ENCODE data around the gene CDH13. TPM values are rescaled to one million over a fixed set of nuclear protein-coding genes. Genes with fewer than 3 reads are reported as not detected.

The CDH13 gene
- total RNA-seq, 2 experiments from 2014 or later, result not detected

GRCh38 chr16:83312718-83313245 lies 686.0 kb downstream of the CDH13 start:
- H3K27me3 Mint-ChIP-seq, result no peaks in the 10 kb centered on the region
- no peak for ATAC-seq
- H3K27ac Mint-ChIP-seq, result no peak overlapping the region
- H3K4me3 Mint-ChIP-seq, result no peak overlapping the region
- no peak for DNase-seq
- H3K9me3 Mint-ChIP-seq (ENCODE audit: low read depth), result peaks cover 4% of the 10 kb centered on the region
- CTCF ChIA-PET, result no interaction called here
- no peaks in the 10 kb centered on the region for H3K36me3 Mint-ChIP-seq
- H3K4me1 Mint-ChIP-seq, result no peaks in the 10 kb centered on the region

GRCh38 chr16:83315271-83315670 lies 688.5 kb downstream of the CDH13 start:
- H3K36me3 Mint-ChIP-seq, result no peaks in the 10 kb centered on the region
- H3K4me1 Mint-ChIP-seq, result no peaks in the 10 kb centered on the region
- CTCF ChIA-PET, result no interaction called here
- H3K4me3 Mint-ChIP-seq, result no peak overlapping the region
- H3K27ac Mint-ChIP-seq, result no peak overlapping the region
- DNase-seq (no peak), ATAC-seq (no peak)
- no peaks in the 10 kb centered on the region for H3K27me3 Mint-ChIP-seq
- H3K9me3 Mint-ChIP-seq (ENCODE audit: low read depth), result peaks cover 6% of the 10 kb centered on the region

GRCh38 chr16:83316458-83316857 lies 689.7 kb downstream of the CDH13 start:
- CTCF ChIA-PET, result no interaction called here
- Mint-ChIP-seq H3K4me1 (no peaks in the 10 kb centered on the region), H3K9me3 (ENCODE audit: low read depth) (peaks cover 6% of the 10 kb centered on the region), H3K27me3 (no peaks in the 10 kb centered on the region), H3K27ac (no peak overlapping the region), H3K36me3 (no peaks in the 10 kb centered on the region), H3K4me3 (no peak overlapping the region)
- no peak for ATAC-seq
- DNase-seq, result no peak

- CTCF ChIA-PET, result no interaction called here
- Mint-ChIP-seq H3K9me3 (ENCODE audit: low read depth) (peaks cover 6% of the 10 kb centered on the region), H3K4me1 (no peaks in the 10 kb centered on the region), H3K36me3 (no peaks in the 10 kb centered on the region), H3K4me3 (no peak overlapping the region), H3K27me3 (no peaks in the 10 kb centered on the region), H3K27ac (no peak overlapping the region)
- ATAC-seq (no peak), DNase-seq (no peak)
Observed at GRCh38 chr16:83318390-83318789, 691.6 kb downstream of the CDH13 start.

DNA sequence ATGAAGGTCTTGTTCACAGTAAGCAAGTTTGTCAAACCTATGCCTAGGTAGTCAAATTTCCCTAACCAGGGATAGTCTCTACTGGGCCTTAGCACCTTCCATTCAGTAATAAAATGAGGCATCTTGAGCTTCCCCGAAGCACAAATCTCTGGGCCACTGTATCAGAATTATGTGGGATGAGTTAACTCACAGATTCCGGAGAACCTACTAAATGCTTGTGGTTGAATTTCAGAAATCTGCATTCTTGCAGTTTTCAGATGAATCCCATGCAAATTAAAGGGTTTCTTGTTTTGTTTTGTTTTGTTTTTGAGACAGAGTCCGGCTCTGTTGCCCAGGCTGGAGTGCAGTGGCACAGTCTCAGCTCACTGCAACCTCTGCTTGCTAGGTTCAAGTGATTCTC lies 702.2 kb downstream of the CDH13 start:
- H3K4me3 Mint-ChIP-seq, result no peak overlapping the region
- ATAC-seq (no peak), DNase-seq (no peak)
- H3K36me3 Mint-ChIP-seq, result no peaks in the 10 kb centered on the region
- CTCF ChIA-PET, result no interaction called here
- H3K27me3 Mint-ChIP-seq, result no peaks in the 10 kb centered on the region
- H3K4me1 Mint-ChIP-seq, result no peaks in the 10 kb centered on the region
- no peak overlapping the region for H3K27ac Mint-ChIP-seq
- H3K9me3 Mint-ChIP-seq (ENCODE audit: low read depth), result no peaks in the 10 kb centered on the region

GRCh38 chr16:83329441-83329840 lies 702.7 kb downstream of the CDH13 start:
- ATAC-seq, result no peak
- CTCF ChIA-PET, result no interaction called here
- Mint-ChIP-seq H3K9me3 (ENCODE audit: low read depth) (no peaks in the 10 kb centered on the region), H3K27me3 (no peaks in the 10 kb centered on the region), H3K4me1 (no peaks in the 10 kb centered on the region), H3K36me3 (no peaks in the 10 kb centered on the region), H3K27ac (no peak overlapping the region), H3K4me3 (no peak overlapping the region)
- DNase-seq, result no peak

DNA sequence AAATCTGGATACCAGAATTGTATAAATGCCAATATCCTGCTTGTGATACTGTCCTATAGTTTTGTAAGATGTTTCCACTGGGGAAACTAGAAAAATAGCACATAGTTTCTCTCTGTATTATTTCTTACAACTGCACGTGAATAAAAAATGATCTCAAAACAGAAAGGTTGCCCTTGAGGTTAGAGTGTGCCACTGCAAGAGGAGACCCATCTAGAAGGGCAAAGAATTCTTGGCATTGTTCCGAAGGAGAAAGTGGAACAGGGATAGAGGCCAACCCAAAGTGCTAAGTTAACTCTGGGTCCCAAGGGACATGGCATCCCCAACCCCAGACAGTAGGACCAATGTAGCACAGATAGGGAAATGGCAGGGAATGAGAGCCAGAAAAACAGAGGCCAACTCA lies 703.5 kb downstream of the CDH13 start:
- Mint-ChIP-seq H3K27me3 (no peaks in the 10 kb centered on the region), H3K9me3 (ENCODE audit: low read depth) (no peaks in the 10 kb centered on the region), H3K27ac (no peak overlapping the region), H3K36me3 (no peaks in the 10 kb centered on the region), H3K4me3 (no peak overlapping the region), H3K4me1 (no peaks in the 10 kb centered on the region)
- CTCF ChIA-PET, result no interaction called here
- DNase-seq (no peak), ATAC-seq (no peak)

- no peak overlapping the region for H3K4me3 Mint-ChIP-seq
- H3K27ac Mint-ChIP-seq, result no peak overlapping the region
- no peaks in the 10 kb centered on the region for H3K36me3 Mint-ChIP-seq
- CTCF ChIA-PET, result no interaction called here
- H3K27me3 Mint-ChIP-seq, result no peaks in the 10 kb centered on the region
- ATAC-seq (no peak), DNase-seq (no peak)
- no peaks in the 10 kb centered on the region for H3K4me1 Mint-ChIP-seq
- H3K9me3 Mint-ChIP-seq (ENCODE audit: low read depth), result no peaks in the 10 kb centered on the region
Observed at GRCh38 chr16:83335076-83335475, 708.3 kb downstream of the CDH13 start.

GRCh38 chr16:83336603-83337002 lies 709.8 kb downstream of the CDH13 start:
- CTCF ChIA-PET, result no interaction called here
- no peak overlapping the region for H3K4me3 Mint-ChIP-seq
- no peak overlapping the region for H3K27ac Mint-ChIP-seq
- H3K36me3 Mint-ChIP-seq, result no peaks in the 10 kb centered on the region
- no peaks in the 10 kb centered on the region for H3K27me3 Mint-ChIP-seq
- H3K4me1 Mint-ChIP-seq, result no peaks in the 10 kb centered on the region
- DNase-seq (no peak), ATAC-seq (no peak)
- no peaks in the 10 kb centered on the region for H3K9me3 Mint-ChIP-seq (ENCODE audit: low read depth)

DNA sequence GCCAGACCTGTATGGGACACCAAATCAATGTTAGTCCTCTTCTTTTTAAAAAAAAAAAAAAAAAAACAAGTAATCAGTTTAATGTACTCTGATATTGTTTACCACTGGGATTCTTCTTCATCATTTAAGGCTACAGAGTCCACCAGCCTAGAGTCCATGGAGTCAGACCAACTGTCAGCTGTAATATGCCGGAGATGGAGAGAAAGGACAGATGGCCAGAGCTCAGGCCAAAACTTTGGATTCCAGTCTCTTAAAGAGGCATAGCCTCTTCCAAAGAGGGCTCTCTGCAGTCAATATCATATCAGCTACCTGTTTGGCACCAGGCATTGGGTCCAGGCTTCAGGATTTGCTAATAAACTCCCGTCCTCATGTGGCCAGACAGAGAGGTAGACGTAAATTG lies 711.4 kb downstream of the CDH13 start:
- DNase-seq (no peak), ATAC-seq (no peak)
- H3K4me3 Mint-ChIP-seq, result no peak overlapping the region
- CTCF ChIA-PET, result no interaction called here
- H3K27me3 Mint-ChIP-seq, result no peaks in the 10 kb centered on the region
- H3K36me3 Mint-ChIP-seq, result no peaks in the 10 kb centered on the region
- no peaks in the 10 kb centered on the region for H3K4me1 Mint-ChIP-seq
- no peaks in the 10 kb centered on the region for H3K9me3 Mint-ChIP-seq (ENCODE audit: low read depth)
- H3K27ac Mint-ChIP-seq, result no peak overlapping the region

DNA sequence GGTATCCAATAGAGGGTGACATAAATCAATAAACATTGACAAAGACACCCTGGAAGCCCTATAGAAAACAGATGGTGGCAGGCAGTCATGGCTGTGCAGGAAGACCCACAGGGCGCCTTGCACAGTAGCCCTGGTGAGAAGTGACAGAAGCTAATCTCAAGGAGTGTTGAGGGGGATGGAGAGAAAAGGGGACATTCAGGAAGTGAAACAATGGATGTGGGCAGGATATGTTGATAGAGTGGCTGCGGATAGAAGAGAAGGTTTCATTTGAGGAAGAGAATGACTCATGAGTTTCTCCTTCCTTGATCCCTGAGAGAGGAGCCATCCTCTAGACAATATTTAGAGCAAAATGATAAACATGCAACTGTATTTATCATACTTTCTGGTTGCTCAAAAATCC lies 712.2 kb downstream of the CDH13 start:
- no peak for ATAC-seq
- CTCF ChIA-PET, result no interaction called here
- Mint-ChIP-seq H3K27ac (no peak overlapping the region), H3K36me3 (no peaks in the 10 kb centered on the region), H3K27me3 (no peaks in the 10 kb centered on the region), H3K4me1 (no peaks in the 10 kb centered on the region), H3K9me3 (ENCODE audit: low read depth) (no peaks in the 10 kb centered on the region), H3K4me3 (no peak overlapping the region)
- DNase-seq, result no peak

GRCh38 chr16:83343935-83344366 lies 717.2 kb downstream of the CDH13 start:
- no peak for DNase-seq
- no peaks in the 10 kb centered on the region for H3K4me1 Mint-ChIP-seq
- ATAC-seq, result no peak
- no peak overlapping the region for H3K27ac Mint-ChIP-seq
- no peak overlapping the region for H3K4me3 Mint-ChIP-seq
- H3K9me3 Mint-ChIP-seq (ENCODE audit: low read depth), result peaks cover 4% of the 10 kb centered on the region
- CTCF ChIA-PET, result no interaction called here
- H3K36me3 Mint-ChIP-seq, result no peaks in the 10 kb centered on the region
- H3K27me3 Mint-ChIP-seq, result no peaks in the 10 kb centered on the region

DNA sequence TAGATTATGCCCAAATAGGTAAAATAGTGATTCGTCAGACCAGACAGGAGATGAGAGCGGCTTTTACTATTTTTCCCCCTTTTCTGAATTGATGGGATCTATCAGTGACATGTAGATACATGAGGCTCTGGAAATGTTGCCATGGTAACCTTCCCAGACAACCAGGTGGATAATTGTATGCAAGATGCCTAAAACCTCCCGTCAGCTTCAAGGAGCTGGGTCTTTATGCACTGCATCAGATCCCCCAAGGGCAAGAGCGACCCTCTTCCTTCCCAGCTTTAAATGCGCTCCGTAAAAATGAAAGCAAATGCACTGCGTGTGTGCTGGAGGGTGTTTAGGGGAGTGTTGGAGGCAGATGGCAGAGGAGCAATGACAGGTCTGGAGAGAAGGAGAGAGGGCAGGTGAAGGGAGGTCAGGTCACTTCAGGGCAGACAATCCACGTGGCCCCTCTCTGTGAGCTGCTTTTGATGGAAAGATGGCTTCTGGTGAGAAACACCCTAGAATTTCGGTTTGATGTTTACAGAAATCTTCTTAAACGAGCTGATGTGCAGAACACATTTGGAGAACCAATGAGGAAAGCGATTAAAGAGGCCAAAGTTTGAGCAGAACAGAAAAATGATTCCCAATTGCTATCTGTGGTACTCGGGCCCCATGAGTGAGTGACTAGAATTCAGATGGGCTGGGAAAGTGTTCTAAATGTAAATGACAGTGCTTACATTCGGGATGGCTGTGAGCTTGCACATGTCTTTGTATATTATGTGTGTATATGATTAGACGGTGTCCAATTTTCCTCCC lies 719.3 kb downstream of the CDH13 start:
- DNase-seq (no peak), ATAC-seq (no peak)
- no peaks in the 10 kb centered on the region for H3K4me1 Mint-ChIP-seq
- no peak overlapping the region for H3K4me3 Mint-ChIP-seq
- CTCF ChIA-PET, result no interaction called here
- H3K27ac Mint-ChIP-seq, result no peak overlapping the region
- H3K36me3 Mint-ChIP-seq, result no peaks in the 10 kb centered on the region
- peaks cover 4% of the 10 kb centered on the region for H3K9me3 Mint-ChIP-seq (ENCODE audit: low read depth)
- no peaks in the 10 kb centered on the region for H3K27me3 Mint-ChIP-seq

GRCh38 chr16:83348991-83349390 lies 722.2 kb downstream of the CDH13 start:
- H3K27me3 Mint-ChIP-seq, result no peaks in the 10 kb centered on the region
- no peaks in the 10 kb centered on the region for H3K36me3 Mint-ChIP-seq
- peaks cover 4% of the 10 kb centered on the region for H3K9me3 Mint-ChIP-seq (ENCODE audit: low read depth)
- H3K27ac Mint-ChIP-seq, result no peak overlapping the region
- ATAC-seq (no peak), DNase-seq (no peak)
- H3K4me1 Mint-ChIP-seq, result no peaks in the 10 kb centered on the region
- CTCF ChIA-PET, result no interaction called here
- H3K4me3 Mint-ChIP-seq, result no peak overlapping the region

Data from activated CD8-positive, alpha-beta memory T cell treated with anti-CD3 and anti-CD28 coated beads, Interleukin-2, amount 10 ng/mL, durations not matched to agents 7 days and 5 days (primary cell).